SIG-M5 treated with dmso at 0.1 percent for 504 hours (cell line): ENCODE measurements around the gene AGAP5.

Source experiments
- DNase-seq: peaks from one replicate; lab custom pipeline; 2025; ENCODE audit not compliant: unreplicated experiment; lab: John Stamatoyannopoulos, UW

Gene AGAP5

GRCh38 chr10:73629165-73629564, 68.7 kb downstream of the AGAP5 start:
- DNase-seq = no peak

- DNase-seq = no peak
Measured at GRCh38 chr10:73628405-73628804, 69.5 kb downstream of the AGAP5 start.

DNA sequence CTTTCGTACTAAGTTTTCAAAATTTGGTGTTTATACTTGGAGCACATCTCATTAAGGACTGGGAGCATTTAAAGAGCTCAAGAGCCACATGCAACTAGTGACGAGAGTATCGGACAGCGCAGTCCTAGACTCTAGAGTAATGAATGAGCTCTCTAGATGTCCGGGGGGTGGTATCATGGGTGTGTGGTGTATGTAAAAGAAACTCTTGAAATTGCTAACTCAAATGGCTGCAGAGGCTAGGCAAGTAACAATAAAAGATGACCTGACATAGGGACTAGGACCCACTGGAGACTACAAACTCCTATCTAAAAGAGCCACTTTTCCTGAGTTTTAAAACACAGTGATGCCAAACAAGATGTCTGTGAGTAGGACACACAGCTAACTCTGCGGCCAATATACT, 70.6 kb downstream of the AGAP5 start:
- DNase-seq = no peak

DNA sequence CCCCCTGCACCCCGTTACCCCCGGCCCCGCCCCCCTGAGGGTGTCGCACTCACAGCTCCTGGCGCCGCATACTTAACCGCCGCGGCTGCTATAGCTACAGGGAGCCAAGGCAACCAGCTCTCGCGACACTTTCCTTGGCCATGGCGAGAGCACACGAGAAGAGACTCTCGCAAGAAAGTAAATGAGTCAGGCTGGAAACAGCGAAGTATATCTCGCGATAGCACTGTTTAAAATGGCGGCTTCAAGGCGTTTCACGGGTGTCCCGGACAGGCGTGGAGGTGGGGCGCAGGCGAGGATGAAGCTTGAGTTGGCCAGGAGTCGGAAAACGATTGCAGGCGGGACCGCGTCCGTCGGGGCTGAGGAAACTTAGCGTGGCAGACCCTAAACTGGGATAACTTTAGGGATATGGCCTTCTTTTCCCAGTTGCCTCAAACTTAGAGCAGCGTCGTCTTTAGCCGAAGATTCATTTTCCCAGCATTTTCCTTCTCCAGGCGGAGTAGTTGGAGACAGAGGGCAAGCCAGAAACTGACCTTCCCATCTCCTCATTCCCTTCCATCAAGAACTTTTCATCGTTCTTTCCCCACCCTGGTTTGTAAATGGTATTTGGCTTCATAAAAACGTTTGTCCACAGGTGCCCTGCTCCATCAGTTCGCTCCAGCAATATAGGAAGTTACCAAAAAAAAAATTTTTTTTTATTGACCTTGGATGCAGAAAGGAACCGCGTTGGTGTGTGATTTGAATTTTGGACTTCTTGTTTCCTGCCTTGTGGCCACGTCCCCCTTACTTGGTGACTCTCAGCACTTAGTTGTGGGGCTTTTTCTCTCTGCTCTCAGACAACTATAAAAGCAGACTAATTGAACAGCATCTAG, 71.8 kb downstream of the AGAP5 start:
- DNase-seq = peak; percentile 96

DNA sequence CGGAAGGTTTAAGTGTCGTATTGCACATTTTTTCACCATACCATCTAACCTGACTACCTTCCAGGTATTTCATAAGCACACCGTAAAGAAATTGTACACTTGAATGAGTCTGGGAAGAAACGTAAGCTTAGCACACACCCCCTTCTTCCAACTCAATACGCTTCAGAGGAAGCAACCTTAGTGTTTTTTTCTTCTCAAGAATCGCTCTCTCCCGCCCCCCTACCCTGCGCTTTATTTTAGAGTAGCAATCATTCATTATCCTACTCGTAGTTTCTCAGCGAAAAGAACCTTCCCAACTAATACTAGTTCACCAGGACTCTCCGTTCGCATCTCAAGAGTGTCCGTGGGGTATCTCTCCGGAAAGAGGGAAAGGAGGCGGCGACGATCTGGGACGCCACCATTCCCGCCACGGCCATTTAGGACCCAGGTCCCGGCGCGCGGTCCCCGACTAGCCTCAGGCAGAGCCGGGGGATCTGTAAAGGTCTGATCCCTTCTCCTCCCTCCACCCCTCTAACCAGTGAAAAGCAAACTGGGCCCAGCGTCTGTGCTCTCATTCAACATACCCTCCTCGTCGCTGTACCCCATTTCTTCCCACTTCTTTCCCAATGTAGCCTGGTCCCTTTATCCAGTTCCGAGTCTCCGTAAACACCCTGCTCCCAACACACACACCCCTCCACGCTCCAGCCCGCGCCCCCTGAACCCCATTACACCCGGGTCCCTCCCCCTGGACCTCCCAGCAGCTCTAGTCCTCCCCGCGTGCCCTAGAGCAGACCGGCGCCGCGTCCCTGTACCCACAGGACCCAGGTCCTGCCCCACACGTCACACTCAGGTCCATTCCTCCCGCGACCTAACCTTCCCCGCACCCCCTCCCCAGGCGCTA, 72.7 kb downstream of the AGAP5 start:
- peak; percentile 28 for DNase-seq
